Urinary bladder (tissue), 4 donors: ENCODE measurements around the gene PLPP3. TPM values are rescaled to one million over a fixed set of nuclear protein-coding genes. Genes with fewer than 3 reads are reported as not detected.

Source experiments
- DNase-seq: peaks from one replicate; pipeline ENCODE4 v3.0.0-alpha.2; 2015; ENCODE audit errors: extremely low spot score
- H3K27ac ChIP-seq: one replicate; pipeline ENCODE4 v1.5.1; 2013; ENCODE audit warnings: low read depth, mild to moderate bottlenecking, moderate library complexity
- H3K36me3 ChIP-seq: one replicate; pipeline ENCODE4 v1.6.1; 2013; ENCODE audit warnings: mild to moderate bottlenecking, moderate library complexity; ENCODE audit not compliant: insufficient read depth
- H3K4me1 ChIP-seq: one replicate; pipeline ENCODE4 v1.6.1; 2013; ENCODE audit warnings: mild to moderate bottlenecking, moderate library complexity; ENCODE audit not compliant: insufficient read depth
- H3K4me3 ChIP-seq: one replicate; pipeline ENCODE4 v1.5.1; 2013; ENCODE audit warnings: low read depth, low read length
- WGBS: extraction: QIAGEN DNeasy Blood & Tissue Kit; methylation state at CpG from one replicate; pipeline ENCODE4 v1.1.7; 2013; 5-methylcytosine and 5-hydroxymethylcytosine counted together
- polyA plus RNA-seq: library from polyadenylated mRNA; stranded (reverse); fragments of 200-250 nt; gene quantifications from one replicate; pipeline ENCODE4 v1.2.3, GENCODE V29; 2013
- total RNA-seq: library from RNA; depleted of rRNA; stranded (reverse); fragments of >200 nt; gene quantifications from one replicate; pipeline ENCODE4 v1.2.3, GENCODE V29; 2014
- donor health status: healthy with polysubstance abuse.
- donor health status: healthy.

Gene PLPP3
- total and polyA plus RNA-seq, 2 donors: 256 to 263 TPM

- Histone ChIP-seq H3K27ac (no peak overlapping the region), H3K4me3 (no peak overlapping the region), H3K36me3 (peaks cover 3% of the 10 kb centered on the region), H3K4me1 (peaks cover 1% of the 10 kb centered on the region)
- no peak for DNase-seq
- WGBS: 88% methylated on average over 1 of the region's 1 CpG
Measured at GRCh38 chr1:56569661-56570060, 9.7 kb downstream of the PLPP3 start.

- H3K36me3 ChIP-seq: no peaks in the 10 kb centered on the region
- H3K27ac ChIP-seq: no peak overlapping the region
- H3K4me3 ChIP-seq: no peak overlapping the region
- peaks cover 1% of the 10 kb centered on the region for H3K4me1 ChIP-seq
- 73% methylated on average over 5 of the region's 5 CpGs for WGBS
- DNase-seq: no peak
Measured at GRCh38 chr1:56566994-56567393, 12.4 kb downstream of the PLPP3 start.

DNA sequence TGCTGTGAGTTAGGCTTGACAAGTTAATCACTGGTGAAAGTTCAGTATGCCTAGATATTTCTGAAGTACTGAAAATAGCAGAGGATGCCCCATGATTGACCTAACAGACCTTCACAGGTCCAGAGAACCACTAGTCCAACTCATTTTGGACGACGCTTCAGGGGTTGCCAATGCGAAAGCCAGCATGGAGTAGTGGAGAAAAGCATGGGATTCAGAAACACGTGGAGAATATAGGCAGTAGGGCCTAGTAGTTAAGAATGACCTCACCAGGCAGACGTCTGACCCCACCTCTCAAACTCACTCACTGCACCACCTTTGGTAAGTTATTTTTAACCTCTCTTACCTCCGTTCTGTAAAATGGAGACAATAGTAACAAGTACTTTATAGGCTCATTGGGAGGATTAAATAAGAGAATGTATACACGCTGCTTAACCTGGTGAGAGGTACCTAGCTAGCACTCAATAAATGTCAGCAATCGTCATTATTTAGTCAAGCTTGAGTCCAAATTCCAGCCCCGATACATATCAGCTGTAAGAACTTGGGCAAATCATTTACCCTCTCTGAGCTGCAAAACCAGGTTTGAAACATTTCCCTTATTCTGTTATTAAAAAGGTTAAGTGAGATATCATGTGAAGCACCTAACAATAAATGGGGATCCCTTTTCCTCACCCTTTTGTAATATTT, 13.2 kb downstream of the PLPP3 start:
- WGBS: 66% methylated on average over 9 of the region's 9 CpGs
- Histone ChIP-seq H3K4me1 (peaks cover 1% of the 10 kb centered on the region), H3K4me3 (no peak overlapping the region), H3K36me3 (no peaks in the 10 kb centered on the region), H3K27ac (no peak overlapping the region)
- DNase-seq: no peak

DNA sequence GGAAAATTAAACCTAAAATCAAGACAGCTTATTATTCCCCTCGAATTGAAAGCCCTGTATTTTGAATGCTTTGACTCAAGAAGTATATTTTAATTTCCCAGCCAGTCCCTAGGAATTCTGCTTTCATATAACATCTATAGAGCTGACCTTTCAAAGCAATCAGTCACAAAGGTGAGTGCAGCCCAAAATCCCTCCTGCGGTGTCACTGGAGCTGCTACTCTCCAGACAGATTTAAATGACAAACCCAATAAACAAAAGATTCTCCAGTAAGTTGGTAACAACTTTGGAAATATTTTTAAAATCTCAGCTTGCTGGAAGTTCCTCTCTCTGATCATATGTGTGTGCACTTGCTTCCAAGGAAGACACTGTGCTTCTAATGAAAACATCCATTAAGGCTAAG, 14.7 kb downstream of the PLPP3 start:
- Histone ChIP-seq H3K27ac (no peak overlapping the region), H3K4me3 (no peak overlapping the region), H3K36me3 (no peaks in the 10 kb centered on the region), H3K4me1 (no peaks in the 10 kb centered on the region)
- 61% methylated on average over 2 of the region's 2 CpGs for WGBS
- no peak for DNase-seq

DNA sequence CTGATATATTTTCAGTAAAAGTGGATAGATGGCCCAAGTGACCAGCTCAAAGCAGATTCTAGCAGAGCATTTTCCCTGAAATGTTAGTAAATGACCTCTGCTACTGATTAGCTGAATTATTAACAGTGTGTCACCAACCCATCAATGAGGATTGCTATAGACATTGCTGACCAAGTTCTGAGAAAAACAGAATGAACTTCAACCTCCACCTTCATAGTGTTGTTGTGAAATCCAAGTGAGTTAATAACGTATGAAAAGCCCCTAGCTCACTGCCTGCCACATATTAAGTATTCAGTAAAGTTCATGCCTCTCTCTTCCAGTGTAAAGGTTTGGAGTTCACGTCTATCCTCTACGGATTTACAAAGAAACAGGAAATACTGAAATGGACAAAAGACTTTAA, 15.8 kb downstream of the PLPP3 start:
- no peak overlapping the region for H3K27ac ChIP-seq
- H3K4me1 ChIP-seq: no peaks in the 10 kb centered on the region
- 73% methylated on average over 3 of the region's 3 CpGs for WGBS
- DNase-seq: no peak
- H3K4me3 ChIP-seq: no peak overlapping the region
- H3K36me3 ChIP-seq: no peaks in the 10 kb centered on the region

GRCh38 chr1:56562891-56563452, 16.4 kb downstream of the PLPP3 start:
- H3K36me3 ChIP-seq: no peaks in the 10 kb centered on the region
- no peak overlapping the region for H3K27ac ChIP-seq
- no peak overlapping the region for H3K4me3 ChIP-seq
- DNase-seq: no peak
- 71% methylated on average over 2 of the region's 2 CpGs for WGBS
- no peaks in the 10 kb centered on the region for H3K4me1 ChIP-seq

DNA sequence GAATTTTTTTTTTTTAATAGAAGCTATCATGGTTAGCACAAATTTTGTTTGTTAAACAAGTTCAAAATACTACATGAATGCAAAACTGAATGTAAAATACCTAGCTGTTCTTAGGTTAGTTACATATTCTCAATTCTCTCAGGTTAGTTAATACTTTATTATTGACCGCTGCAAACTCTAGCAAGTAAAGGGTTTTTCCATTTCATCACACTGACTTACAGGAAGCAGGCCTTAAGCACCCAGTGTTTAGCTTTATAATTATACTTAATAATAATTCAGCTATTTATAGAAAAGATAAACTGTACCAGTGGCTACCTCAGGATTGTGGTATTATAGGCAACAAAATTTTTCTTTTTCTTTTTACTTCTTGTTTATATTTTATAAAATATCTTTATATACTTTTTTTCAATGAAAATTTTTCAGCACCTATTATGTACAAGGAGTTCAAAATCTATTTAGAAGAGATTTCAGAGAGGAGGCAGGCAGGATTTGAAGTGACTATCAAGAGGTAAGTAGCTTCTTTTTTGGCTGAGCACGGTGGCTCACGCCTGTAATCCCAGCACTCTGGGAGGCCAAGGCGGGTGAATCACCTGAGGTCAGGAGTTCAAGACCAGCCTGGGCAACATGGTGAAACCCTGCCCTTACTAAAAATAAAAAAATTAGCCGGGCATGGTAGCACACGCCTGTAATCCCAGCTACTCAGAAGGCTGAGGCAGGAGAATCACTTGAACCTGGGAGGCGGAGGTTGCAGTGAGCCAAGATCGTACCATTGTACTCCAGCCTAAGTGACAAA, 17.9 kb downstream of the PLPP3 start:
- Histone ChIP-seq H3K4me1 (no peaks in the 10 kb centered on the region), H3K27ac (no peak overlapping the region), H3K36me3 (no peaks in the 10 kb centered on the region), H3K4me3 (no peak overlapping the region)
- DNase-seq: no peak
- 81% methylated on average over 8 of the region's 8 CpGs for WGBS

- no peak for DNase-seq
- Histone ChIP-seq H3K4me3 (no peak overlapping the region), H3K36me3 (peaks cover 1% of the 10 kb centered on the region), H3K4me1 (no peaks in the 10 kb centered on the region), H3K27ac (no peak overlapping the region)
- WGBS: 84% methylated on average over 7 of the region's 7 CpGs
Measured at GRCh38 chr1:56557746-56558145, 21.6 kb downstream of the PLPP3 start.

DNA sequence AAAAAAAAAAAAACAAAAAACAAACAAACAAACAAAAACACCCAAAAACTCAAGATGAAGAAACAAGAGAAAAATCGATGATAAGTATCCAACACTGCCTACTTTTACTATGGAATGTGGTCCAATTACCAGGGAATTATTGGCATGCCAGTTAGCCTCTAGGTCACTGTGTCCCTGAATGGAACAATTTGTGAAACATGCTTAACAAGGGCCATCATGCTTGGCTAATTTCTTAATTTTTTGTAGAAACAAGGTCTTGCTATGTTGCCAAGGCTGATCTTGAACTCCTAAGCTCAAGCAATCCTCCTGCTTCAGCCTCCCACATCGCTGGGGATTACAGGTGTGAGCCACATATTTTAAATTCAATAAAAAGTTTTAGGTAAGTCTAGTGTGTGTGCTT, 23.9 kb downstream of the PLPP3 start:
- peaks cover 1% of the 10 kb centered on the region for H3K36me3 ChIP-seq
- H3K4me3 ChIP-seq: no peak overlapping the region
- no peak overlapping the region for H3K27ac ChIP-seq
- no peak for DNase-seq
- 86% methylated on average over 2 of the region's 2 CpGs for WGBS
- no peaks in the 10 kb centered on the region for H3K4me1 ChIP-seq

DNA sequence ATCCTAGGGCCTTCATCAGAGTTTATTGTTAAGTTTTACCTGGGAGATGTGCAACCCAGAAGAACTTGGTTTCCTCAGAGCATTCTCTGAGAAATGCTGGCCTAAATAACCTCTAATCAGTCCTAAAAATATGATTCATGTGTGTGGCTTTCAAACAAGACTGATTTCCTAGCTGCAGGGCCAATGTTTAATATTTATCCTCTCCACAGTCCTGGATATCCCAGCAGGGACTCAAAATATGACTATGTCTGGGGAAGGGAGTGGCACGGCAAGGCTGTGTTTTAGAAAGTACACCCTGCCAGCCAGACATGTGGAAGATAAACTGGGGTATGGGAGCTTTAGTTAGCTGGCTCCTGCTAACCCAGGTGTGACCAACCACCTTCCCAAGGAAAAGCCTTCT, 26.3 kb downstream of the PLPP3 start:
- Histone ChIP-seq H3K4me3 (no peak overlapping the region), H3K27ac (no peak overlapping the region), H3K36me3 (peaks cover 1% of the 10 kb centered on the region), H3K4me1 (no peaks in the 10 kb centered on the region)
- no peak for DNase-seq
- 73% methylated on average over 1 of the region's 1 CpG for WGBS

DNA sequence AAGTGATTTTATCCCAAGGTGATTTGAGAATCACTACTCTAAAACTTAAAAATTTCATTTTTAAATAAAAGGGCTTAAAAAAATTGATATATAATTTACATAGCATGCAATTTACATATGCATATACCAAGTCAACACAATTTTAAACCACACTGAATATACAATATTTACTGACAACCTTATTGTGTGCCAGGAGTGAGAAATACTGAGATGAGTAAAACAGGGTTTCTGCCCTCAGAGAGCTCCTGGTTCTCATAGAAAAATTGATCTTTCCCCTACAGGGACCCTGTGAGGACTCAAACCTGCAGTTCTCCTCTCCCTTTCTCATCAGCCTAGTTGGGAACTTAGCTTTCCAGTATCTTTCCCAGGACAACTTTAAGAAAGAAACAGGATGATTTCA, 27.0 kb downstream of the PLPP3 start:
- DNase-seq: no peak
- H3K36me3 ChIP-seq: peaks cover 1% of the 10 kb centered on the region
- no peak overlapping the region for H3K27ac ChIP-seq
- no peak overlapping the region for H3K4me3 ChIP-seq
- H3K4me1 ChIP-seq: no peaks in the 10 kb centered on the region

- 87% methylated on average over 3 of the region's 3 CpGs for WGBS
- DNase-seq: no peak
- H3K27ac ChIP-seq: no peak overlapping the region
- H3K4me3 ChIP-seq: no peak overlapping the region
- peaks cover 1% of the 10 kb centered on the region for H3K36me3 ChIP-seq
- no peaks in the 10 kb centered on the region for H3K4me1 ChIP-seq
Measured at GRCh38 chr1:56551691-56552090, 27.7 kb downstream of the PLPP3 start.

DNA sequence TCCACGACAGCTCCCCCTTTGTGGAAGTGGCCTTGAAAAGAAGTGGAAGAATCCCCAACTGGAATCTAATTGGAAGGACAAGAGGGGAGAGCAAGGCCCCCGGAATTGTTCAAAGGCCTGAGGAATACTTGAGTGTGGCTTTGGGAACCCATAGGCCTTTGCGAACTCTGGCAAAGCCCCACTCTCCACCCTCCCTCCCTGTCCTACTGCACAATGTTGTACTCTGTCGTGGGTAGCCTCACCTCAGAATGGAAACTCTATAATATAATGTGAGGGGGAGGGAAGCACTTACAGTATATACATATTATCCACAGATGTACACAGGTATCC, 28.5 kb downstream of the PLPP3 start:
- WGBS: 71% methylated on average over 4 of the region's 4 CpGs
- H3K4me3 ChIP-seq: no peak overlapping the region
- H3K4me1 ChIP-seq: peaks cover 2% of the 10 kb centered on the region
- peaks cover 1% of the 10 kb centered on the region for H3K36me3 ChIP-seq
- no peak overlapping the region for H3K27ac ChIP-seq
- no peak for DNase-seq

DNA sequence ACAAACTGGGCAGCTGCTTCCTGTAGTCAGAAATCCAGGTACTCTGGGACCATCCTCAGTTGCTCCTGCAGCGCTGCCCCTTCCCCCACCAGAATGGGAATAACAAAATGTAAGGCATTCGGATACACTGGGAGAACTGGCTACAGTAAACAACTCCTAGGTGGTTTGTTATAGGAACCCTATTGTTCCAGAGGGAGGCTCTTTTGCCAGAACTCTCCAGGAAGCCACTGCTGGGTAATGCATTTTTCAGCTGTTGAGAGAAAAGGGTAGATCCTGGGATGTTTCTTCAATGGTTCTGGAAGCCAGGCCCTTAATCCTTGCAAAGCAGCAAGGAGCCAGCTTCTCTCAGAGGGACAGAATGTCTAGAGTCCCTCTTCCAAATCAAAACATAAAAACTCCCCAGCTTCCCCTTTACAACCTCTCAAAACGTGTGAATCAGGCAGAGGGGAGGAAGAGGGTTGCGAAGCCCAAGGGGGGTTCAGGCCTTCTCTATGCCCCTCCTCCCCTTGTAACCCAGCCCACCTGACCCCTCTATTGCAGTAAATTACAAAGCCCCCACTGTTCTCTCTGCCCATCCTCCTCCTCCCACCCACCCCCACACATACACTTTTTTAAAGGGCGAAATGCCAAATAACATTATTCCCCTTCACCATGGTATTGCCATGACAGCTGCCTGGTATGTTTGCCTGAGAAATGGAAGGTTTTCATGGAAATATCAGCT, 29.1 kb downstream of the PLPP3 start:
- whole genome bisulfite sequencing: 75% methylated on average over 5 of the region's 5 CpGs
- Histone ChIP-seq H3K27ac (no peak overlapping the region), H3K4me3 (no peak overlapping the region), H3K36me3 (peaks cover under 1% of the 10 kb centered on the region), H3K4me1 (peaks cover 2% of the 10 kb centered on the region)
- no peak for DNase-seq
